Kidney (tissue), 22 donors: ENCODE results near the gene LRTM1. TPM values are rescaled to one million over a fixed set of nuclear protein-coding genes. Genes with fewer than 3 reads are reported as not detected.

Experiments
- DNase-seq, 5 donors: peaks; one replicate each; pipeline ENCODE4 v3.0.0-alpha.2; 2013 to 2020
- FAIRE-seq: peaks from 2 replicates; lab custom pipeline; 2012; peaks lifted over from hg19 to GRCh38; lab: Jason Lieb, UNC
- H3K27ac ChIP-seq, 2 donors: one replicate each; pipeline ENCODE4 v1.7.0; 2013; ENCODE audit warnings: low read depth in 2 of 2, low read length in 2 of 2, inconsistent platforms in 1 of 2
- H3K27me3 ChIP-seq: one replicate; pipeline ENCODE4 v1.7.1; 2013; ENCODE audit warnings: low read length, inconsistent platforms; ENCODE audit not compliant: control insufficient read depth, insufficient read depth
- H3K36me3 ChIP-seq, 3 donors: one replicate each; pipeline versions ENCODE4 v1.7.0 to v1.7.1; 2013; ENCODE audit warnings: low read length in 3 of 3, control low read depth in 1 of 3, inconsistent platforms in 1 of 3; ENCODE audit not compliant: insufficient read depth in 3 of 3, control insufficient read depth in 2 of 3
- H3K4me1 ChIP-seq, 3 donors: one replicate each; pipeline versions ENCODE4 v1.7.0 to v1.7.1; 2013; ENCODE audit warnings: low read length in 3 of 3, inconsistent platforms in 1 of 3, low read depth in 1 of 3; ENCODE audit not compliant: control insufficient read depth in 2 of 3, insufficient read depth in 2 of 3
- H3K4me3 ChIP-seq, 3 donors: one replicate each; pipeline versions ENCODE4 v1.7.0 to v1.8.1; 2013; ENCODE audit warnings: low read length in 3 of 3, control low read depth in 1 of 3, inconsistent platforms in 1 of 3
- H3K9ac ChIP-seq, 3 donors: one replicate each; pipeline versions ENCODE4 v1.7.0 to v1.7.1; 2013; ENCODE audit warnings: low read length in 3 of 3, control low read depth in 1 of 3, inconsistent platforms in 1 of 3
- H3K9me3 ChIP-seq, 3 donors: one replicate each; pipeline versions ENCODE4 v1.7.0 to v1.7.1; 2013; ENCODE audit warnings: low read length in 3 of 3, control low read depth in 1 of 3, inconsistent platforms in 1 of 3; ENCODE audit not compliant: control insufficient read depth in 2 of 3, insufficient read depth in 1 of 3
- intact Hi-C: fragments of 100-400 bp; cut with DNase I; formaldehyde crosslinking; loops from one replicate; pipeline ENCODE4 v1.11.1; 2022
- long read RNA-seq, 10 donors: library from polyadenylated mRNA in 1 of 10; unstranded in 1 of 10; transcript quantifications; one replicate each; pipeline ENCODE4 v2.0.0 and lab custom pipeline, GENCODE V29; 2021 to 2026
- polyA plus RNA-seq: library from polyadenylated mRNA; stranded (reverse); fragments of 350-450 nt; fragmentation: Illumina TruSeq; extraction: RNeasy Lipid Tissue Mini Kit (QIAGEN cat#74804); gene quantifications from one replicate; pipeline ENCODE4 v1.2.3, GENCODE V29; 2014; ENCODE audit warnings: low read depth, low replicate concordance; ENCODE audit not compliant: insufficient read depth
- total RNA-seq: library from RNA; stranded (reverse); fragmentation: NEBNext Ultra II Directional; extraction: Animal tissue kit (Norgen Biotek cat#: 25700); gene quantifications from one replicate; pipeline ENCODE4 v1.2.1, GENCODE V29; 2021
- TF ChIP-seq, protein P1 (sequence below): IDR thresholded peaks from 3 replicates; pipeline ENCODE4 v1.5.1; 2012; ENCODE audit warnings: mild to moderate bottlenecking, moderate library complexity, borderline replicate concordance; ENCODE audit not compliant: insufficient read depth; ENCODE audit errors: extremely low read depth
- donor health status: control.
- donor health status: control.
- donor health status: control.
- donor health status: control.
- donor health status: control.
- donor health status: DM: yes; HTN: yes; CAD: no.
- donor health status: Normal renal cell carcinoma (clear cell type).

LRTM1 gene
- total RNA-seq (not detected), polyA plus RNA-seq (not detected)
- long read RNA-seq, donor 1, result 0 reads
- long read RNA-seq, donor 2, result 0 reads
- long read RNA-seq, donor 3, result 0 reads
- long read RNA-seq, donor 4, result 0 reads
- long read RNA-seq, donor 5, result 0 reads
- long read RNA-seq, donor 6, result 0 reads
- long read RNA-seq, donor 7, partial matches to known transcripts, result 0 of 2 reads
- long read RNA-seq, donor 7, other reads (novel, unspliced or antisense), result 2 of 2 reads
- long read RNA-seq, donor 8, result 0 reads
- long read RNA-seq, donor 9, result 0 reads
- long read RNA-seq, donor 10, result 0 reads

DNA sequence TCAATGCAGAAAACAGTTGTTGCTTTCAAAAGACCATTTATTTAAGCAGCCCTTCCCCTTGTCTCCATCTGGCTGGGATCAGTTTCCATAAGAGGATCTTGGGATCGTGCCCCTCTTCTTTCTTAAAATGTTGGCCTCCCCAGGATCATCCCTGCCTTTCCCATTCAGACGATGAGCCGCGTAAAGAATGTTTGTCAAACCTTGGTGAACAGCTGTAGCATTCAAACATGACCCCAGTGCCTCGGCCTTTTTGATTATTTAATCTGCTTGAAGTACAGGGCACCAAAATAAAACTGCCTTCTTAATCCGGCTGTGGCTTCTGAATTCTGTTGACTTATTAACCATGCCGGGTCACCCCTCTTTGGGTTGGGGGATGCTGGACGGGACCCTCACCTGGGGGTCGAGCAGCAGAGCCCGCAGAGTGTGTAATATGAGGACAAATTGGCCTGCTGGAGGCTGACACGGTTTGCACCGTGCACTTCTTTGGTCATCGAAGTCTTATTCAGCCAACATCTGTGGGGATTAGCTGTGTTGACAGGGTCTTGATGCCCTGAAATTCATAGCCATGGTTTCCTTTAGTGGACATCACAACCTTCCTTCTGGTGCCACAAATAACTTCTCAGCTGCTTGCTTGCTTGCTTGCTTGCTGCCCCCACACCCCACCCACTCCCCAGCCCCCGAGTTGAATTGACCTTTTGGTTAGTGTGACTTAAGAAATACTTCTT, at the start of gene LRTM1:
TSS of gene LRTM1 (minus strand) at position 14 of the 725 bp plus-strand sequence. CDS start 148 bp downstream, outside the sequence.
- TF ChIP-seq, protein P1, sequence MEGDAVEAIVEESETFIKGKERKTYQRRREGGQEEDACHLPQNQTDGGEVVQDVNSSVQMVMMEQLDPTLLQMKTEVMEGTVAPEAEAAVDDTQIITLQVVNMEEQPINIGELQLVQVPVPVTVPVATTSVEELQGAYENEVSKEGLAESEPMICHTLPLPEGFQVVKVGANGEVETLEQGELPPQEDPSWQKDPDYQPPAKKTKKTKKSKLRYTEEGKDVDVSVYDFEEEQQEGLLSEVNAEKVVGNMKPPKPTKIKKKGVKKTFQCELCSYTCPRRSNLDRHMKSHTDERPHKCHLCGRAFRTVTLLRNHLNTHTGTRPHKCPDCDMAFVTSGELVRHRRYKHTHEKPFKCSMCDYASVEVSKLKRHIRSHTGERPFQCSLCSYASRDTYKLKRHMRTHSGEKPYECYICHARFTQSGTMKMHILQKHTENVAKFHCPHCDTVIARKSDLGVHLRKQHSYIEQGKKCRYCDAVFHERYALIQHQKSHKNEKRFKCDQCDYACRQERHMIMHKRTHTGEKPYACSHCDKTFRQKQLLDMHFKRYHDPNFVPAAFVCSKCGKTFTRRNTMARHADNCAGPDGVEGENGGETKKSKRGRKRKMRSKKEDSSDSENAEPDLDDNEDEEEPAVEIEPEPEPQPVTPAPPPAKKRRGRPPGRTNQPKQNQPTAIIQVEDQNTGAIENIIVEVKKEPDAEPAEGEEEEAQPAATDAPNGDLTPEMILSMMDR, result no peak

DNA sequence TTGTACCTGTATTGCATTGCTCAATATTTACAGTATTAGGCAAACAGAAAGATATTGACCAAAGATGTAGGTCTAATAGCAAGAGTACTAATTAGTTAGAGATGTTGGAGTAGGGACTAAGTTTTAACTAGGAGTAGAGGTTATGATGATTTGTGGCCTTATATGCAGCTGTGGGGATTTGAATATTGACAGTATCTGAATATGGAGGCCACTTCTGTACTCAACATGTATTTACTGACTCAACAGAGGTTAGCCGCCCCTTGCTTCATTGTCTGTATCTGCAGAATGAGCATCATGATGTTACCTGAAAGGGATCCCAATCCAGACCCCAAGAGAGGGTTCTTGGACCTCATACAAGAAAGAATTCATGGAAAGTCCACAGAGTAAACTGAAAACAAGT, 49.6 kb upstream of the LRTM1 start:
- no peak for FAIRE-seq
- intact Hi-C loops, result no loop called here
- no peak overlapping the region for H3K4me3 ChIP-seq
- TF ChIP-seq, protein P1, result no peak
- no peak for DNase-seq
- no peak overlapping the region for H3K9ac ChIP-seq
- H3K27me3 ChIP-seq, result no peaks in the 10 kb centered on the region
- no peaks in the 10 kb centered on the region for H3K36me3 ChIP-seq
- no peaks in the 10 kb centered on the region for H3K9me3 ChIP-seq
- H3K4me1 ChIP-seq, result no peaks in the 10 kb centered on the region
- H3K27ac ChIP-seq, result no peak overlapping the region

More for the DNA sequence above, at the start of gene LRTM1:
- intact Hi-C loops, result no loop called here
- DNase-seq (no peak), FAIRE-seq (no peak)
- Histone ChIP-seq H3K27ac (no peak within 1 kb of the TSS), H3K9me3 (no peaks in the 10 kb centered on the region), H3K4me1 (no peaks in the 10 kb centered on the region), H3K27me3 (no peaks in the 10 kb centered on the region), H3K36me3 (no peaks in the 10 kb centered on the region), H3K9ac (no peak within 1 kb of the TSS), H3K4me3 (no peak within 1 kb of the TSS)

DNA sequence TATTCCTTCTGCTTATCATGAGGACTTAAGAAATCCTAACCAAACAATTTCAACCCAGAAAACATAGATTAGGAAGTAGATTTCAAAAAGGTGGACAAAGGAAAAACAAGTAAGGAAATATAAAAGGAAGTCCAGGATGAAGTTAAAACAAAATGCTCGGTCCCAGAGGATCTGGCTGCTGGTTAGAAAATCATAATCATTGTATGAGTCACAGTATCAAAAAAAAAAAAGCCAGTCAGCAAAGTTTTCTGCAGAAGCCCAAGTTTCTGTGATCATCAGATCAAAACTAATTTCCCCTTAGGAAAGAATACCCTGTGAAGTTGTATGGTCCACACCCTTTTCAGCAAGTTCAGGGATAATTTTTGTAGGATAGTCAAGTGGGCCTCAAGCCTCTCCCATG, 43.0 kb upstream of the LRTM1 start:
- DNase-seq (no peak), FAIRE-seq (no peak)
- H3K36me3 ChIP-seq, result no peaks in the 10 kb centered on the region
- no peaks in the 10 kb centered on the region for H3K4me1 ChIP-seq
- TF ChIP-seq, protein P1, result no peak
- H3K4me3 ChIP-seq, result no peak overlapping the region
- intact Hi-C loops, result no loop called here
- no peak overlapping the region for H3K27ac ChIP-seq
- no peaks in the 10 kb centered on the region for H3K27me3 ChIP-seq
- no peaks in the 10 kb centered on the region for H3K9me3 ChIP-seq
- H3K9ac ChIP-seq, result no peak overlapping the region
